Sigmoid colon (tissue), 7 donors: ENCODE data around the gene MCAT. TPM values are rescaled to one million over a fixed set of nuclear protein-coding genes. Genes with fewer than 3 reads are reported as not detected.

Experiments used
- DNase-seq: peaks from one replicate; pipeline ENCODE4 v3.0.0-alpha.2; 2019
- H3K27ac ChIP-seq, 4 donors: fragments of 200-600 bp; sonication (generic); one replicate each; pipeline ENCODE4 v1.5.1; 2016 to 2019; ENCODE audit warnings: mild to moderate bottlenecking in 1 of 4
- H3K27me3 ChIP-seq, 3 donors: fragments of 200-600 bp; sonication (generic); one replicate each; pipeline ENCODE4 v1.5.1; 2019; ENCODE audit warnings: mild to moderate bottlenecking in 1 of 3
- H3K36me3 ChIP-seq, 4 donors: fragments of 200-600 bp; sonication (generic); one replicate each; pipeline ENCODE4 v1.5.1; 2016 to 2019
- H3K4me1 ChIP-seq, 4 donors: fragments of 200-600 bp; sonication (generic); one replicate each; pipeline ENCODE4 v1.5.1; 2017 to 2019
- H3K4me3 ChIP-seq, 4 donors: fragments of 200-600 bp; sonication (generic); one replicate each; pipeline ENCODE4 v1.5.1; 2017 to 2019; ENCODE audit warnings: mild to moderate bottlenecking in 2 of 4, moderate library complexity in 1 of 4
- H3K9me3 ChIP-seq, 4 donors: fragments of 200-600 bp in 3 of 4; sonication (generic) in 3 of 4; one replicate each; pipeline versions ENCODE4 v1.5.1 to v1.6.1; 2013 to 2019
- EP300 ChIP-seq, 4 donors: sonication (generic); formaldehyde crosslinking; IDR thresholded peaks; one replicate each; pipeline ENCODE4 v1.6.1; 2017; ENCODE audit warnings: antibody characterized with exemption in 4 of 4
- POLR2A ChIP-seq, 2 donors: fragments of 450-650 bp; IDR thresholded peaks; one replicate each; pipeline ENCODE4 v1.6.1; 2016; ENCODE audit warnings: antibody characterized with exemption in 2 of 2, mild to moderate bottlenecking in 2 of 2, moderate library complexity in 2 of 2
- POLR2AphosphoS5 ChIP-seq, 4 donors: sonication (generic); formaldehyde crosslinking; IDR thresholded peaks; one replicate each; pipeline ENCODE4 v1.6.1; 2017; ENCODE audit warnings: antibody characterized with exemption in 4 of 4
- WGBS, 2 donors: extraction: QIAGEN DNeasy Blood & Tissue Kit; methylation state at CpG; one replicate each; pipeline ENCODE4 v1.1.7; 2013; 5-methylcytosine and 5-hydroxymethylcytosine counted together
- intact Hi-C: fragments of 100-400 bp; cut with DNase I; formaldehyde crosslinking; loops from one replicate; pipeline ENCODE4 v1.15.1; 2023
- polyA plus RNA-seq, 3 donors: library from polyadenylated mRNA; stranded (reverse); fragments of 200-250 nt; gene quantifications; one replicate each; pipeline ENCODE4 v1.2.3, GENCODE V29; 2013
- total RNA-seq, 4 donors: library from RNA; depleted of rRNA; stranded (reverse); fragments of >200 nt; gene quantifications; one replicate each; pipeline ENCODE4 v1.1.0, GENCODE V29; 2016
- TF ChIP-seq, protein P1 (sequence below), 4 experiments: fragments of 450-650 bp in 3 of 4; fragments of 200-600 bp in 1 of 4; IDR thresholded peaks; one replicate each; pipeline ENCODE4 v1.5.1; 2016 to 2019; ENCODE audit warnings: antibody characterized with exemption in 4 of 4, mild to moderate bottlenecking in 3 of 4, moderate library complexity in 2 of 4
- donor health status: healthy with polysubstance abuse.
- donor health status: Bipolar disorder and iron deficiency.
- donor health status: healthy.

Gene MCAT
- total and polyA plus RNA-seq, 7 donors: 10.2 to 23.4 (median 16.8) TPM

DNA sequence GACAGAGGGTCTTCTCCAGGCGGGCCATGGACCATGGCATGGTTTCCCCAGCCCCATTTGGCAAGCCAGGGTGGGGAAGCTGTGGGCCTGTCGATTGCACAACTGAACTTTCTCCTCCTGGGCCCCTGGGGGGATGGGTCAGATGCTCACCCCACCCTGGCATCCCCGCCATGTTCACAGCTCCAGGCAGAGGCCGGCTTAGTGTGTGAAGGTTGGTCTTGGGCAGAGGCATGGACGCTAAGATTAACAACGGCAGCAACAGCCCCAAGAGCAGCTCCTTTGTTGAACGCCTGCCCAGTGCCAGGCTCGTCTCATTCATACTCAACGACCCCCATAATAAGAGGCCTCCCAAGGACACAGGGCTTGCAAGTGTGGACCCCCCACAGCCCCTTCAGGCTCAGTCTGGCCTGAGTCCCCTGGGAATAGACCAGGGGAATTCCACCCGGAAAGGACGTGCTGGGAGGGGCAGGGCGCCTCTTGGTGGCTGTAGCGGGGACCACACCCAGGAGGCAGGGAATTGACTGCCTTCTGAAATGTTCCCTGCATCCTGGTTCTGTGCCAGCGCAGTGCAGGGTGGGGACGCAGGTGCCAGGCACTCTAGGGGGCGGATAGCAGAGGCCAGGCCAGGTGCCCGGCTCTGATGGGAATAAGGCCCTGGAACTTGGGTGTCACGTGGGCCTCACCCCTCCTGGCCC lies 16.4 kb upstream of the MCAT start:
- no peak overlapping the region for H3K27ac ChIP-seq
- no peak for TF ChIP-seq POLR2A (IDR thresholded peaks at IDR 0.05)
- TF ChIP-seq POLR2AphosphoS5 (IDR thresholded peaks at IDR 0.05): no peak
- TF ChIP-seq, protein P1, sequence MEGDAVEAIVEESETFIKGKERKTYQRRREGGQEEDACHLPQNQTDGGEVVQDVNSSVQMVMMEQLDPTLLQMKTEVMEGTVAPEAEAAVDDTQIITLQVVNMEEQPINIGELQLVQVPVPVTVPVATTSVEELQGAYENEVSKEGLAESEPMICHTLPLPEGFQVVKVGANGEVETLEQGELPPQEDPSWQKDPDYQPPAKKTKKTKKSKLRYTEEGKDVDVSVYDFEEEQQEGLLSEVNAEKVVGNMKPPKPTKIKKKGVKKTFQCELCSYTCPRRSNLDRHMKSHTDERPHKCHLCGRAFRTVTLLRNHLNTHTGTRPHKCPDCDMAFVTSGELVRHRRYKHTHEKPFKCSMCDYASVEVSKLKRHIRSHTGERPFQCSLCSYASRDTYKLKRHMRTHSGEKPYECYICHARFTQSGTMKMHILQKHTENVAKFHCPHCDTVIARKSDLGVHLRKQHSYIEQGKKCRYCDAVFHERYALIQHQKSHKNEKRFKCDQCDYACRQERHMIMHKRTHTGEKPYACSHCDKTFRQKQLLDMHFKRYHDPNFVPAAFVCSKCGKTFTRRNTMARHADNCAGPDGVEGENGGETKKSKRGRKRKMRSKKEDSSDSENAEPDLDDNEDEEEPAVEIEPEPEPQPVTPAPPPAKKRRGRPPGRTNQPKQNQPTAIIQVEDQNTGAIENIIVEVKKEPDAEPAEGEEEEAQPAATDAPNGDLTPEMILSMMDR (IDR thresholded peaks at IDR 0.05): peak in 1 of 4 experiments; percentile 22
- H3K4me1 ChIP-seq: peaks cover 0 to 13% (median 11%) of the 10 kb centered on the region in 4 donors
- no peak overlapping the region for H3K4me3 ChIP-seq
- no peaks in the 10 kb centered on the region for H3K27me3 ChIP-seq
- no peak for DNase-seq
- intact Hi-C loops: no loop called here
- no peaks in the 10 kb centered on the region for H3K9me3 ChIP-seq
- WGBS, 2 donors: 18 to 64% methylated on average over 18 of the region's 18 CpGs
- peaks cover 0 to 17% (median 0%) of the 10 kb centered on the region in 4 donors for H3K36me3 ChIP-seq

DNA sequence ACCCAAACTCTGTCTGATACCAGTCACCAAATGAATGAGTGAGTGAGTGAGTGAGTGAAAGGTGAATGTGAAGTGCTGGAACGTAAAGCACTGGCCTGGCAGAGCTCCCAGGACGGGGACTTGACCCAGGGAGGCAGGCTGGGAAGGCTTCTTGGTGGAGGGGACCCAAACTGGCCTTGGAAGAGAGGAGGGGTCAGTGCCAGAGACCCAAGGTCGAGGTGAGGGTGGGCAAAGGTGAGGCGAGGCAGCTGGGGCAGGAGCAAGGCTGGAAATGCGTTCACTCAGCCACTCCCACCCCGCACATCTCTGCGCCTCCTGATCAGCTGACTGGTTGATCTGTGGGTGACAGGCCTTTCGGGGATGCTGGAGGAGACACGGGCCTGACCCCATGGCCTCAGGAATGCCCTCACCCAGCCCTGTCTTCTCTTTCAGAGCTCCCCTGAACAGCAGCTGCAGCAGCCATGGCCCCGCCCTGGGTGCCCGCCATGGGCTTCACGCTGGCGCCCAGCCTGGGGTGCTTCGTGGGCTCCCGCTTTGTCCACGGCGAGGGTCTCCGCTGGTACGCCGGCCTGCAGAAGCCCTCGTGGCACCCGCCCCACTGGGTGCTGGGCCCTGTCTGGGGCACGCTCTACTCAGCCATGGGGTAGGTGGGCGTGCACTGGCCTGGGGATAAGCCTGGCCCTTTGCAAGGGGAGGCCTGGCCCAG lies 15.7 kb upstream of the MCAT start:
- intact Hi-C loops: no loop called here
- no peaks in the 10 kb centered on the region for H3K9me3 ChIP-seq
- DNase-seq: no peak
- peaks cover 0 to 9% (median 7%) of the 10 kb centered on the region in 4 donors for H3K4me1 ChIP-seq
- H3K27ac ChIP-seq: no peak overlapping the region
- H3K27me3 ChIP-seq: no peaks in the 10 kb centered on the region
- no peak overlapping the region for H3K4me3 ChIP-seq
- H3K36me3 ChIP-seq: peaks cover 0 to 17% (median 0%) of the 10 kb centered on the region in 4 donors
- no peak for TF ChIP-seq POLR2A (IDR thresholded peaks at IDR 0.05)
- 48 to 85% methylated on average over 24 of the region's 24 CpGs for WGBS, 2 donors

DNA sequence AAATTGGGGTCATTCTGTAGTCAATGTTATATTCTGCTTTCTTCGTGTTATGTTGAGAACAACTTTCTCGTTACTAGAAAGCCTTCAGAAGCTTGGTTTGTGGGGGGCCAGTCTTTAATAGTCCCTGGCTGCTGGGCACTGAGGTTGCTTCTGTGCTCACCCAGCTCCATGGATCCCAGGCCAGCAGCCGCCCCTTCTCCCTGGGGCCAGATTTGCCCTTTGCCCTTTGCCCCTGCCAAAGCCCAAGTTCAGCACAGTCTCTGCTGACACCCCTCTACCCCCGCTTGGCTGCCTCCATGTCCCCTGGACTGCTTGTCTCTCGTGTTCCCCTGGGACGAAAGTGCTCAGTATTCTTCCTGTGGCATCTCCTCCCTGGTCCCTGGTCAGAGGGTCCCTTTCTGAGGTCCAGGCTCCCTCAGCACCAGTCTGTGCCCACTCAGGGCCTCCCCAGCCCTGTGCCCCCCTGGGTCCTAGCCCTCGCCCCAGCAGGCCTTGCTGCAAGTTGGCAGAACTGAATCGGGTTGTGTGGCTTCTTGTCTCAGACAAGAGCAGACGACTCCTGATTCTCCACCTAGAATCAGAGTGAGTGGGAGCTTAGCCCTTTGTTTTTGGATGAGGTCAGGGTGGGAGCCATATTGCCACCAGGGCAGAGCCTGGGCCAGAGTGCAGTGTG lies 14.8 kb upstream of the MCAT start:
- Histone ChIP-seq H3K27ac (no peak overlapping the region), H3K4me3 (no peak overlapping the region), H3K36me3 (peaks cover 0 to 17% (median 0%) of the 10 kb centered on the region in 4 donors), H3K27me3 (no peaks in the 10 kb centered on the region), H3K4me1 (peaks cover 0 to 5% (median under 1%) of the 10 kb centered on the region in 4 donors), H3K9me3 (no peaks in the 10 kb centered on the region)
- WGBS, 2 donors: 60 to 80% methylated on average over 9 of the region's 9 CpGs
- TF ChIP-seq EP300 (IDR thresholded peaks at IDR 0.05) (no peak), POLR2AphosphoS5 (IDR thresholded peaks at IDR 0.05) (no peak), POLR2A (IDR thresholded peaks at IDR 0.05) (no peak)
- TF ChIP-seq, protein P1 (IDR thresholded peaks at IDR 0.05): no peak
- intact Hi-C loops: no loop called here
- DNase-seq: no peak

DNA sequence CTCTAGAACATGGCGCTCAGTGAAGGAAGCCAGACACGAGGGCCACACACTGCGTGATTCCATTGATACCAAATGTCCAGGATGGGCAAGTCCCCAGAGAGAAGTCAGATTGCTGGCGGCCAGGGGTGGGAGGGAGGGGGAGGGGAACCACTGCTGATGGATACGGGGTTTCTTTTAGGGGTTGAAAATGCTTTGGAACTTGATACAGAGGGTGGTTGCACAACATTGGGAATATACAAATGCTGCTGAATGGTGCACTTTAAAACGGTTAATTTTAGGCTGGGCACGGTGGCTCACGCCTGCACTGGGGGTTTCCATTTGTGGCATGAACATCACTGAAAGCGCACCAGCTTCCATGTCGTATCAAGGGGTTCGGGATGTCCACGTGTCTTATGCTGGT lies 13.2 kb upstream of the MCAT start:
- no peak overlapping the region for H3K27ac ChIP-seq
- peaks cover 0 to 5% (median 0%) of the 10 kb centered on the region in 4 donors for H3K36me3 ChIP-seq
- intact Hi-C loops: no loop called here
- no peaks in the 10 kb centered on the region for H3K27me3 ChIP-seq
- 87 to 89% methylated on average over 12 of the region's 12 CpGs for WGBS, 2 donors
- no peak for DNase-seq
- H3K9me3 ChIP-seq: no peaks in the 10 kb centered on the region
- H3K4me1 ChIP-seq: peaks cover 0 to 19% (median 14%) of the 10 kb centered on the region in 4 donors
- TF ChIP-seq EP300 (IDR thresholded peaks at IDR 0.05): no peak
- TF ChIP-seq POLR2A (IDR thresholded peaks at IDR 0.05): no peak
- TF ChIP-seq, protein P1 (IDR thresholded peaks at IDR 0.05): no peak
- no peak for TF ChIP-seq POLR2AphosphoS5 (IDR thresholded peaks at IDR 0.05)
- no peak overlapping the region for H3K4me3 ChIP-seq

DNA sequence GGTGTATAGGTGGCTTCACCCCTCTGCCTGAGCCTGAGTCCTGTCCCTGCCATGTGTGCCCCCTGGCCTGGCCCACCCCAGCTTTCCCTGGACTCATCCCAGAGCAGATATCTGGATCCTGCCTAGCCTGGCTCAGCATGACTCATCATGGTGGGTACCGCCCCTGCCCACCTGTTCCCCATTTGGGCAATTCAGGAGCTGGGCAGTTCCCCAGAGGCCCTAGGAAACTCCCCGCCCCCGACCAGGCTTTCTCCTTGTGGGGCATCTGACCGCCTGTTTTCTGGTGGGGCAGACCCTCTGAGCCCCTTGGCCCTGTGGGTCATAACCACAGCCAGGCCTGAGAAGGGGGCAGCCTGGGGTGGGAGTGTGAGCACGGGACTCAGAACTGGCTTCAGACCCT lies 12.6 kb upstream of the MCAT start:
- H3K27me3 ChIP-seq: no peaks in the 10 kb centered on the region
- 76 to 78% methylated on average over 5 of the region's 5 CpGs for WGBS, 2 donors
- H3K9me3 ChIP-seq: no peaks in the 10 kb centered on the region
- TF ChIP-seq POLR2AphosphoS5 (IDR thresholded peaks at IDR 0.05) (no peak), POLR2A (IDR thresholded peaks at IDR 0.05) (no peak), EP300 (IDR thresholded peaks at IDR 0.05) (no peak)
- TF ChIP-seq, protein P1 (IDR thresholded peaks at IDR 0.05): no peak
- no peak for DNase-seq
- no peak overlapping the region for H3K27ac ChIP-seq
- H3K4me1 ChIP-seq: peaks cover 0 to 24% (median 18%) of the 10 kb centered on the region in 4 donors
- peaks cover 0 to under 1% (median 0%) of the 10 kb centered on the region in 4 donors for H3K36me3 ChIP-seq
- intact Hi-C loops: no loop called here
- H3K4me3 ChIP-seq: no peak overlapping the region
